ENCODE results near the gene DOCK7. TPM values are rescaled to one million over a fixed set of nuclear protein-coding genes. Genes with fewer than 3 reads are reported as not detected.

DOCK7 gene
- total RNA-seq, 2 experiments from 2014 or later, result 6.6 to 16.8 TPM

- Mint-ChIP-seq H3K4me1 (ENCODE audit: low read depth) (no peaks in the 10 kb centered on the region), H3K27ac (no peak overlapping the region), H3K27me3 (no peaks in the 10 kb centered on the region), H3K4me3 (no peak overlapping the region), H3K9me3 (no peaks in the 10 kb centered on the region), H3K36me3 (ENCODE audit: low read depth) (no peaks in the 10 kb centered on the region)
- ChIA-PET CTCF (no interaction called here), POLR2A (no interaction called here)
- intact Hi-C loops (cut with micrococcal nuclease), result no loop called here
- no peak for TF ChIP-seq CTCF (IDR thresholded peaks at IDR 0.05)
- DNase-seq (no peak), ATAC-seq (no peak)
Measured at GRCh38 chr1:62429581-62429980, 258.6 kb downstream of the DOCK7 start.

GRCh38 chr1:62428351-62428750 lies 259.8 kb downstream of the DOCK7 start:
- no peak for TF ChIP-seq CTCF (IDR thresholded peaks at IDR 0.05)
- Mint-ChIP-seq H3K9me3 (no peaks in the 10 kb centered on the region), H3K4me1 (ENCODE audit: low read depth) (no peaks in the 10 kb centered on the region), H3K36me3 (ENCODE audit: low read depth) (no peaks in the 10 kb centered on the region), H3K27me3 (no peaks in the 10 kb centered on the region), H3K27ac (no peak overlapping the region), H3K4me3 (no peak overlapping the region)
- ChIA-PET POLR2A (interaction anchor here (1.0 kb wide), 1 partner anchor 14 kb away, joined by 3 read pairs; no protein-coding TSS in a partner anchor), CTCF (no interaction called here)
- DNase-seq (no peak), ATAC-seq (no peak)
- intact Hi-C loops (cut with micrococcal nuclease), result no loop called here

- Mint-ChIP-seq H3K27ac (no peak overlapping the region), H3K36me3 (ENCODE audit: low read depth) (no peaks in the 10 kb centered on the region), H3K4me3 (no peak overlapping the region), H3K9me3 (no peaks in the 10 kb centered on the region), H3K4me1 (ENCODE audit: low read depth) (no peaks in the 10 kb centered on the region), H3K27me3 (no peaks in the 10 kb centered on the region)
- intact Hi-C loops (cut with micrococcal nuclease), result no loop called here
- ChIA-PET CTCF (no interaction called here), POLR2A (interaction anchor here (1.4 kb wide), 1 partner anchor 9 kb away, joined by 5 read pairs; no protein-coding TSS in a partner anchor)
- ATAC-seq (no peak), DNase-seq (no peak)
- no peak for TF ChIP-seq CTCF (IDR thresholded peaks at IDR 0.05)
Measured at GRCh38 chr1:62426794-62427193, 261.4 kb downstream of the DOCK7 start.

- ChIA-PET POLR2A (interaction anchor here (1.4 kb wide), 1 partner anchor 10 kb away, joined by 5 read pairs; no protein-coding TSS in a partner anchor), CTCF (interaction anchor here (1.1 kb wide), 1 partner anchor 19 kb away, joined by 3 read pairs; no protein-coding TSS in a partner anchor)
- DNase-seq, result no peak
- Mint-ChIP-seq H3K4me3 (no peak overlapping the region), H3K36me3 (ENCODE audit: low read depth) (no peaks in the 10 kb centered on the region), H3K9me3 (no peaks in the 10 kb centered on the region), H3K27ac (no peak overlapping the region), H3K27me3 (no peaks in the 10 kb centered on the region), H3K4me1 (ENCODE audit: low read depth) (no peaks in the 10 kb centered on the region)
- intact Hi-C loops (cut with micrococcal nuclease), result no loop called here
- no peak for ATAC-seq
- no peak for TF ChIP-seq CTCF (IDR thresholded peaks at IDR 0.05)
Measured at GRCh38 chr1:62426237-62426636, 261.9 kb downstream of the DOCK7 start.

GRCh38 chr1:62425041-62425440 lies 263.1 kb downstream of the DOCK7 start:
- intact Hi-C loops (cut with micrococcal nuclease), result no loop called here

More at GRCh38 chr1:62425041-62425440, 263.1 kb downstream of the DOCK7 start:
- no peaks in the 10 kb centered on the region for H3K9me3 Mint-ChIP-seq
- no peak overlapping the region for H3K4me3 Mint-ChIP-seq
- H3K36me3 Mint-ChIP-seq (ENCODE audit: low read depth), result no peaks in the 10 kb centered on the region
- ChIA-PET POLR2A (interaction anchor here (1.0 kb wide), 1 partner anchor 11 kb away, joined by 6 read pairs; no protein-coding TSS in a partner anchor), CTCF (interaction anchor here (1.1 kb wide), 1 partner anchor 10 kb away, joined by 3 read pairs; no protein-coding TSS in a partner anchor)
- H3K4me1 Mint-ChIP-seq (ENCODE audit: low read depth), result no peaks in the 10 kb centered on the region
- no peaks in the 10 kb centered on the region for H3K27me3 Mint-ChIP-seq
- no peak for DNase-seq
- no peak for TF ChIP-seq CTCF (IDR thresholded peaks at IDR 0.05)
- no peak for ATAC-seq
- H3K27ac Mint-ChIP-seq, result no peak overlapping the region

Data from activated CD8-positive, alpha-beta T cell treated with anti-CD3 and anti-CD28 coated beads for 36 hours (primary cell).